Activated B cell treated with CpG ODN at 0.5 μM for 24 hours (primary cell): ENCODE measurements around the gene EEA1. TPM values are rescaled to one million over a fixed set of nuclear protein-coding genes. Genes with fewer than 3 reads are reported as not detected.
A peak's percentile ranks its signal among the peaks of the same experiment; 100 is the strongest.

Source experiments
- ATAC-seq: fragments of 200-7000 bp; cut with Tn5 transposase; one replicate; pipeline ENCODE4 v1.10.0; 2021; ENCODE audit warnings: low read depth, mild to moderate bottlenecking, moderate library complexity
- CTCF ChIA-PET: fragments of 350-600 bp; sonication (Branson Sonifier 250); formaldehyde crosslinking; loops from one replicate; lab custom pipeline; 2021; ENCODE audit warnings: antibody characterized with exemption; lab: Charles Lee
- POLR2A ChIA-PET: fragments of 350-600 bp; sonication (Branson Sonifier 250); formaldehyde crosslinking; loops from one replicate; lab custom pipeline; 2021; ENCODE audit warnings: antibody characterized with exemption; lab: Charles Lee
- DNase-seq: peaks from one replicate; pipeline ENCODE4 v3.0.0; 2022
- H3K27ac Mint-ChIP-seq: one replicate; pipeline ENCODE4 v1.8.0; 2020; ENCODE audit warnings: mixed read lengths
- H3K27me3 Mint-ChIP-seq: one replicate; pipeline ENCODE4 v1.8.0; 2021; ENCODE audit warnings: mixed read lengths
- H3K36me3 Mint-ChIP-seq: one replicate; pipeline ENCODE4 v1.8.0; 2021; ENCODE audit warnings: low read depth, mixed read lengths
- H3K4me1 Mint-ChIP-seq: one replicate; pipeline ENCODE4 v1.8.0; 2021; ENCODE audit warnings: mixed read lengths
- H3K4me3 Mint-ChIP-seq: one replicate; pipeline ENCODE4 v1.8.0; 2020; ENCODE audit warnings: mild to moderate bottlenecking, mixed read lengths
- H3K9me3 Mint-ChIP-seq: one replicate; pipeline ENCODE4 v1.8.0; 2020; ENCODE audit warnings: mixed read lengths
- CTCF ChIP-seq: fragments of 200-600 bp; IDR thresholded peaks from one replicate; pipeline ENCODE4 v1.8.0; 2022; ENCODE audit warnings: antibody characterized with exemption, mild to moderate bottlenecking
- intact Hi-C: fragments of 100-400 bp; cut with micrococcal nuclease; formaldehyde crosslinking; loops from one replicate; pipeline ENCODE4 v1.15.1; 2024
- total RNA-seq: library from RNA; stranded (reverse); gene quantifications from 2 replicates; pipeline ENCODE4 v1.2.3, GENCODE V29; 2022

Gene EEA1
- total RNA-seq, 1 donor from 2014 or later = 22.6 TPM

- no peaks in the 10 kb centered on the region for H3K27me3 Mint-ChIP-seq
- DNase-seq (no peak), ATAC-seq (no peak)
- H3K27ac Mint-ChIP-seq = no peak overlapping the region
- H3K4me3 Mint-ChIP-seq = no peak overlapping the region
- ChIA-PET CTCF (no interaction called here), POLR2A (no interaction called here)
- H3K4me1 Mint-ChIP-seq = peaks cover 7% of the 10 kb centered on the region
- H3K36me3 Mint-ChIP-seq = peaks cover 8% of the 10 kb centered on the region
- no peak for TF ChIP-seq CTCF
- no peaks in the 10 kb centered on the region for H3K9me3 Mint-ChIP-seq
- intact Hi-C loops = no loop called here
Measured at GRCh38 chr12:92871116-92871515, 58.0 kb downstream of the EEA1 start.

GRCh38 chr12:92866418-92866817 lies 62.7 kb downstream of the EEA1 start:
- POLR2A ChIA-PET = interaction anchor here (0.7 kb wide), 1 partner anchor 124 kb away, joined by 4 read pairs; no protein-coding TSS in a partner anchor
- CTCF ChIA-PET = no interaction called here
- Mint-ChIP-seq H3K27ac (no peak overlapping the region), H3K4me1 (peaks cover 17% of the 10 kb centered on the region), H3K36me3 (peaks cover 24% of the 10 kb centered on the region), H3K27me3 (no peaks in the 10 kb centered on the region), H3K9me3 (peaks cover 2% of the 10 kb centered on the region), H3K4me3 (no peak overlapping the region)
- ATAC-seq = no peak
- intact Hi-C loops = no loop called here
- no peak for TF ChIP-seq CTCF
- no peak for DNase-seq

GRCh38 chr12:92863251-92863650 lies 65.8 kb downstream of the EEA1 start:
- peak overlapping the region; percentile 2 for H3K27ac Mint-ChIP-seq
- CTCF ChIA-PET = no interaction called here

DNA sequence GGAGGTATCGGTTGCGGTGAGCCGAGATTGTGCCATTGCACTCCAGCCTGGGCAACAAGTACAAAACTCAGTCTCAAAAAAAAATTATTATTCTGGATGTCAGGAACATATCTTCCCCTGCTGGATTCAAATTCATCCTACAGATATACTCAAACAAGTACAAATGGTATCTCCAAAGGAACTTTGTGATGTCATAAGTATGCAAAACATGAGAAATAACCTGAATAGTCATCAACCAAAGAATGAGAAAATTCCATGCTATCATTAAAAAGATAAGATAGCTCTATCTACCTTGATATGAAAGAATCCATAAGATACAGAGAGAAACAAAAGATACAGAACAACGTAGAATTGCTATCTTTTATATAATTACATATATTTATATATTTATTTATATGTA lies 67.7 kb downstream of the EEA1 start:
- peaks cover 2% of the 10 kb centered on the region for H3K9me3 Mint-ChIP-seq
- no peak overlapping the region for H3K27ac Mint-ChIP-seq
- H3K36me3 Mint-ChIP-seq = peaks cover 63% of the 10 kb centered on the region
- POLR2A ChIA-PET = no interaction called here
- no peak overlapping the region for H3K4me3 Mint-ChIP-seq
- no peaks in the 10 kb centered on the region for H3K27me3 Mint-ChIP-seq
- DNase-seq = no peak
- ATAC-seq = no peak
- H3K4me1 Mint-ChIP-seq = peaks cover 10% of the 10 kb centered on the region
- intact Hi-C loops = no loop called here
- CTCF ChIA-PET = no interaction called here
- TF ChIP-seq CTCF = no peak

More at GRCh38 chr12:92863251-92863650, 65.8 kb downstream of the EEA1 start:
- H3K9me3 Mint-ChIP-seq = peaks cover 2% of the 10 kb centered on the region
- POLR2A ChIA-PET = no interaction called here
- H3K27me3 Mint-ChIP-seq = no peaks in the 10 kb centered on the region
- H3K4me1 Mint-ChIP-seq = peaks cover 10% of the 10 kb centered on the region
- DNase-seq (no peak), ATAC-seq (no peak)
- no peak overlapping the region for H3K4me3 Mint-ChIP-seq
- peaks cover 51% of the 10 kb centered on the region for H3K36me3 Mint-ChIP-seq
- intact Hi-C loops = no loop called here
- no peak for TF ChIP-seq CTCF

GRCh38 chr12:92860521-92860920 lies 68.6 kb downstream of the EEA1 start:
- CTCF ChIA-PET = no interaction called here
- ATAC-seq = no peak

More at GRCh38 chr12:92860521-92860920, 68.6 kb downstream of the EEA1 start:
- no peak for TF ChIP-seq CTCF
- H3K4me1 Mint-ChIP-seq = peaks cover 10% of the 10 kb centered on the region
- DNase-seq = no peak
- no peaks in the 10 kb centered on the region for H3K27me3 Mint-ChIP-seq
- H3K36me3 Mint-ChIP-seq = peaks cover 64% of the 10 kb centered on the region
- H3K9me3 Mint-ChIP-seq = peaks cover 2% of the 10 kb centered on the region
- H3K4me3 Mint-ChIP-seq = no peak overlapping the region
- H3K27ac Mint-ChIP-seq = no peak overlapping the region
- POLR2A ChIA-PET = interaction anchor here (0.6 to 0.7 kb wide), 2 partner anchors 13 to 1288 kb away, joined by 3 to 6 read pairs; no protein-coding TSS in a partner anchor
- intact Hi-C loops = no loop called here
